GM19467 (cell line): ENCODE results near the gene JUND.

Experiments used
- ATAC-seq: cut with Tn5 transposase; IDR thresholded peaks from one replicate; pipeline ENCODE4 v1.9.1; 2021; ENCODE audit warnings: mild to moderate bottlenecking, moderate library complexity; ENCODE audit not compliant: unreplicated experiment

The JUND gene

DNA sequence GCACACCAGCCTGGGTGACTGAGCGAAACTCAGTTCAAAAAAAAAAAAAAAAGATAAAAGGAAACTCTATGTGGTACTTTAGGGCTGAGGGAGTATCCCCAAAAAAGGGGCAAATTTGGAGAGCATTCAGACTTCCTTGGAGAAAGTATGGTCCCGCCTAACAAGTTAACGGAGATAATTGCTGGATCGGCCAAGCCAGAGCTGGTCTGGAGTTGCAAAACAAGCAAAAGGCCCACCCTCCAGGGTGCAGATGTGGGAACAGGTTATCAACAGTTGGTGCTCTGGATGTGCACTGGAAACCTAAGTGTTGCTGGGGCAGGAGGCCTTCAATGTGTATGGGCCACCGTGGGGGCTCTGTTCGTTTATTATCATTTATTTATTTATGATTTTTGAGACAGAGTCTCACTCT is 10.0 kb downstream of the JUND start:
- ATAC-seq, result no peak

GRCh38 chr19:18270326-18270725 is 11.1 kb downstream of the JUND start:
- ATAC-seq, result no peak

DNA sequence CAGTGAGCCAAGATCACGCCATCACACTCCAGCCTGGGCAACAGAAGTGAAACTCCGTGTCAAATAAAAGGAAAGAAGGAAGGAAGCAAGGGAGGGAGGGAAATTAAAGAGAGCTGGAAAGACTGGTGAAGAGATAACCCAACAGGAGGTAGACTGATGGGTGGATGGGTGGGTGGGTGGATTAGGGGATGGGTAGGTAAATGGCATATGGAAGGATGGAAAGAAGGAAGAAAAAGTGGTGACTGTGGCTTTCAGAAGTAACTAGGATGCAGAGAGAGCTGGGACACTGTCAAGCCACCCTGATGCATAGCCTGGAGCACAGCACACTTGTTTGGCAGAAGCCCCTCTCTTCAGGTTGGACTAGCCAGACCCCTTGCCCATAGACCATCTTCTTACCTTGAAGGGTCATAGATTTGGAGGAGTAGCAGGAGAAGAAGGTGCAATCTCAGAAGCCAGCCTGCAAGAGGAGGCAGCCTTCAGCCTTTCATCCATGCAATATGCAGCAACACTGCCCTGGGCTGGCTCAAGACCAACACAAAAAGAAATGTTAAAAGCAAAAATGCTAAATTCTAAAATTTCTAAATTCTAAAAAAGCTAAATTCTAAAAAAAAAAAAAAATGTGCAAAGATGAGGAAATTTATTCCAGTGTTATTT is 12.2 kb downstream of the JUND start:
- ATAC-seq, result no peak

DNA sequence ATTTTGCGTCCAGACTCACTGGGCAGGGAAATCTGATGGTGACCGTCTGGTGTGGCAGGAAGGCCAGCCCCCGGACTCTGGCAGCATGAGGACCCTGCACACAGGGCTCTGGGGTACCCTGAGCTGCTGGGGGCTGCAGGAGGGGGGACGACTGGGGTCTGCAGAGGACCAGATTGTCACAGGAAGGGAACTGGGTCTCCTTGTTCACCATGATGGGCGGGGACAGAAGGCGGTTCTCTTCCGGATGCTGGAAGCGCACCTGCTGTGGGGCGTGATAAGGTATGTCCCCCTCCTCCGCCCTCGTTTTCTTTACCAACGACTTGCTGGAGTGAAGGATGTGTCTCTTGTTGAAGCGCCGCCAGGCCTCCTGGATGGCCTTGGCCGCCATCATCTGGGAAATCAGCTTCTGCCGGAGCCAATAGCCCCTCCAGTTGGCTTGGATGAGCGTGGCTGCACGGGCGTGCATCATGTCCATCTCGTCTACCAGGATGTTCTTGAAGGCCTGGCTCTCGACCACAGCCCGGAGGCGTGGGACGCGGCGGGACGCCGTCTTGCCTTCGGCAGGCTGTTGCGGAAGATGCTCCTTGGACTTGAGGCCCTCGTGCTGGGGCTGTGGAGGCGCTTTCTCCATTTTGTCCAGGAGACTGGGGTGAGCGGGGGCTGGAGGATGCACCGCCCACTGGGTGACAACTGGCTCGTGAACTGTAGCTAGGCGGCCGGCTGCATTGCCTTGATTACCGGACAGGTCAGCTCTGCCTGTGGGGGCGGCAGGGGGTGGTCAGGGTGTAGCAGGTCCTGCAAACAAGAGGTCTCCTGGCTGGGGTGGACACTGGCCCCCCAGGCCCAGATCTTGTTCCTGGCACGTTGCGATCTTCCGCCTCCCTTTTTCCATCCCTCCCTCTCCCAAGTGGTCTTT is 14.4 kb downstream of the JUND start:
- no peak for ATAC-seq

DNA sequence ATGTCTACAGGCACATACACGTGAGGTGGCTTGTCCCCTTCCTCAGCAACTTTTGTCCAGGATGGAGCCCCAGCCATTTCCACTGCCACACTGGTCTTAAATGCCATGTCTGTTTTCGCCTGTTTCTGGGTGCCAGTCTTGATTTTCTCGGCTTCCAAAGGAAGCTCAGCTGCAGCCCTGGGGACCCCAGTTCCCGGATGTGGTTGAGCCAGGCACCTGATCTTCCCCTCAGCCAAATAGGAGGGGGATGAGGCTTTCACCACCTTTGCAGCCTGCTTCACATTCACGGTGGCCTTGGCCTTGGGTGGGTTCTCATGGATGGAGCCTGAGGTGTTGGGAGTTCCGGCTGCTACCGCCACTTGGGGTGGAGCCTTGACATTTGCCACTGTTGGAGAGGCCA is 15.8 kb downstream of the JUND start:
- no peak for ATAC-seq

DNA sequence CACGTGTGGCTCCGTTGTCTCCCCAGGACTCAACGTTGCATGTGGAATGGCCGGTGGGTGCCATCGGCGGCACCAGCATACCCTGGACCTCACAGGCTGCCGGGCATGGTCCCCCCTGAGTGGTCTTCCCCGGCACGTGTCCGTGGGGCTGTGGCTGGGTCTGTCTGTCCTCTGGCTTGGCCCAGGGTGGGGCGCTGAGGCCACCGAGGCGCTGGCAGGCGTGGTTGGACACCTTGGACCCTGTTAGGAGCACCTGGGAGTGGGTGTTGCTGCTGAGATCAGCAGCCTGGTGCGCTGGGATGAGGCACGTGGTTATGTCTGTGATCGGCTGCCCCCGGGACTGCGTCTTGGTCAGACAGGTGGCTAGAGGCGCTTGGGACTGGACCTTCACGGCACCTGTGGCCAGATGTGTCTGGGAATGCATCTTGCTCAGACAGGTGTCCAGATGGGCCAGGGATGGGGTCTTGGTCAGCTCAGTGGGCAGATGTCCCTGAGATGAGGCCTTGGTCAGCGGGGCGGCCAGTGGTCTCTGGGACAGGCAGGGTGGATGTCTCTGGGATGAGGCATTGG is 16.4 kb downstream of the JUND start:
- no peak for ATAC-seq

- ATAC-seq, result no peak
These were observed 17.1 kb downstream of the JUND start for GRCh38 chr19:18264137-18264854.

DNA sequence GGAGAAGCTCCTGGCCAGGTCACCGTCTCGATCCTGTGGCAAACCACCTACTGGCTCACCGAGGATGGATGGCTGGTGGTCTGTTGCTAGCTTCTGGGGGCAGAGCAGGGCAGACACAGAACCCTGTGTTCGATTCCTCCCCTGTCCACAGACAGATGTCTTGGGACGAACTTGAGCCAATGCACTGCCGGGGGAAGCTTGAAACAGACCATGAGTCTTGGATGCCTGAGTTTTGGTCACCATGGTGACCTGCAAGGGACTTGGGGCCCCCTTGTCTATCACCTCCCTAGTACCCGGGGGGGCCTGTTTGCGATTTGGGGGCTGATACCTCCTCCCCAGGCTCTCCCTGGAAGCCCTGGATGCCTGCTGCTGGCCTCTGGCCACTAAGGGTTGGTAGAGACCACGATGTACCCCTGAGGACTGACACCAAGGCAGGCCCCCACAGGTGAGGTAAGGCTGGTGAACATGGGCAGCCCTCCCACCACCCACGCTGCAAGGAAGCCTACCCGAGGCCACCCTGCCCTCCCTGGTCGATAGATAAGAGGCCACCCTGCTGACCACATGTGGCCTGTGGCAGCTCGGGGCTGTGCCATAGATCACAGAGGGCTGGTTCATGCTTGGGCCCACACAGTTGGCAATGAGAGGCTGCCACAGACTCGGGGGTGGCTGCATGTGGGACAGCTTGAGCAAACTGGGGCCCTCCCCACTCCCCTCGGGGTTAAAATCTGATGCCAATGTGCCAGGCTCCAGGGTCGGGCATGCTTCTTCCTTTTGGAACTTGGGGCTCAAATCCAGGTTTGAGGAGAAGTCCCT is 17.9 kb downstream of the JUND start:
- ATAC-seq, result no peak

DNA sequence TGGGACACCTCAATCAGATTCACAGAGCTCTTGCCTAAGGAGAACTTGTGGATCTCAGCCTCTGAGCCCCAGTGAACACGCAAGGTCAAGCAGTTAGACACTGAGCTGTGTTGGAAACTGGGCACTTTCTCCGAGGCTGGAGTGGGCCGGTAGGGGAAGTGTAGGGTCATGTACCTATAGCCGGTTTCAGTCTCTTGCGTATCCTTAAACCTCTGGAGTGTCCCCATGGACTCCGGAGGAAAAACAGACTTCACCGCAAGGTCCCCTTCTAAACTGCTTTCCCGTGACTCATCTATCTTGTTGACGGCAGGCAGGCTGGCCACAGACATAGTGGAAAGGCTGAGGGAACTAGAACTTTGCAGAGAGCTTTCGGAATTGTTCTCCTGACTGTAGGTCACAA is 18.5 kb downstream of the JUND start:
- ATAC-seq, result no peak

- ATAC-seq, result no peak
These were observed 19.3 kb downstream of the JUND start for GRCh38 chr19:18262144-18262543.

- ATAC-seq, result no peak
These were observed 19.9 kb downstream of the JUND start for GRCh38 chr19:18261474-18261873.

GRCh38 chr19:18259893-18260292 is 21.5 kb downstream of the JUND start:
- no peak for ATAC-seq

DNA sequence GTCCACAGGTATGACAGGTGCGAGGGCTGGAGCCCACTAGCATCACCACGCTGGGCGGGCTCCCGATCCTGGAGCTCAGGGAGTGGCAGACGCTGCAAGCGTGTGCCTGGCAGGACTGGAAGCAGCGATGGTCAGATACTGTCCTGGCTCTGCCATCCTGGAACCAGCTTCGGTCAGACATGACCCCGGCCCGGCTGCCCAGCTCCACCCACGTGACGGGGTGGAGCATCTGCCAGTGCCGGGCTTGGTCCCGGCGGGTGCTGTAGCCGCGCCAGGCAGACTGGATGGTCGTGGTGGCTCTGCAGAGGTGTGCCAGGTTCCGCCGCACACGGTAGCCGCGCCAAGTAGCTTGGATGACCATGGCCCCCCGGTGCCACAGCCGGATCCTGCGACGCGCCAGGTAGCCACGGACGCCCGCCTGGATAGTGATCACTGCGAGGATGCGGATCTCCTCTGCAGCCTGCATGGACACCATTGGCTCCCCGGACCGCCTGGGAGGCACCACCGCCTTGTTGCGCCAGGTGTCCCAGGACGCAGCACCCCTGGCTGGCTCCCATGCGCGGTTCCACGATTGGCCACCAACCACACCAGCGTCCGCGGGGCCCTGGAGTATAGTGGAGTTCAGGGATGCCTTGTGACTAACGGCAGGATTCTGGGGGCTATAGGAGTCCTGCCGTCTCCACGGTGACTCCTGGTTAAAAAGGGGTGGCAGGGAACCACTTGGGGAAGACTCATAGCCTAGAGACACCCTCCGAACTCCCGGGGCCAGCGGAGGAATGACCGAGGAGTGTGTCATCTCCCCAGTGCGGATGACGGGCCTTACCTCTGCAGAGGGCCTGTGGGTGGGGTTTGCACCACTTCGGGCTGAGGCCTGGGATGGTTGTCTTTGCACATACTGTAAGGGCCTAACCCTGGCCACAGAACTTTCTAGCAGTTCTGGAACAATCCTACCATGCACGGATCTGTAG is 23.6 kb downstream of the JUND start:
- ATAC-seq, result no peak

DNA sequence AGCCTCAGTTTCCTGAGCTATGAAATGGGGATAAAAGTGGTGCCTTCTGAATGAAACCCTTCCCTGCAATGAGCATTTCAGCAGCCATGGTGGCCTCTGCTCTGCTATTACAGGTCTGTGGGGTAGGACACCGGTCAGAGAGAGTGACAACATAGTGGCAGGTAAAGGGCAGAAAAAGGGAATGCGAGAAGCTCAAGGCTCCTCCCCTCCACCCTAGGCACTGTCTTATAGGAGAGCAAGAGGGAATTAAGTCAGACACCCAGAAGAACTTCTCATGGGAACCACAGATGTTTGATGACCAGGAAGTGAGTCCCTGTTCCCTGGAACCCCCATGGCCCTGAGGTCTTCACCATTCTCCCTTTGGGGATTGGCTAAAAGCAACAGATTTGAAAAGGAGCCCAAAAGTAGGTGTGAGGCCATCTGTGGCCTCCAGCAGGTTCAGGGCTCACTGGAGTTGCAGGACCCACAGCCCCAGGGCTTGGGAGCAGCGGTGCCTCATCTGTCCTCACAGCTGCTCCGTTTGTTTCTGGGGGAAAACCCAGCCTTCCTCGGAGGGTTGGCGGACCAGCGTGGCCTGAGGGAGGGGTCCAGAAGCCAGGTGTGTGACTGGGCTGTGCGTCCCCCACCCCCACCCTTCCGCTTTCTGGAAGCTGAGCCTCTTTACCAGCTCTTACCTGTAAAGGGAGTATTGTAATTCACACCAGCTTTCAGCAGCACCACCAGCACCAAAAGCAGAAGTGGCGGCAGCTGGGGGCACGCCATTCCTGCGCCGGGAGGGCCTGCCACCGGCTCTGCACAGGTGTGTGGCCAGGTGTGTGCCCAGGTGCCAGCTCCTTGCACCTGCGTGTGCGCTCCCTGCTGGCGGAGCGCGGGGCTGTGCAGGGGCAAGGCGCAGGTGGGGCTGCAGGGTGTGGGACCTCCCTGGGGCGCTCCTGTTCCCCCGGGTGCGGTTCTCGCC is 26.6 kb downstream of the JUND start:
- no peak for ATAC-seq

GRCh38 chr19:18253716-18254115 is 27.7 kb downstream of the JUND start:
- no peak for ATAC-seq

- no peak for ATAC-seq
These were observed 28.3 kb downstream of the JUND start for GRCh38 chr19:18253130-18253529.

GRCh38 chr19:18252370-18252717 is 29.1 kb downstream of the JUND start:
- ATAC-seq, result no peak

DNA sequence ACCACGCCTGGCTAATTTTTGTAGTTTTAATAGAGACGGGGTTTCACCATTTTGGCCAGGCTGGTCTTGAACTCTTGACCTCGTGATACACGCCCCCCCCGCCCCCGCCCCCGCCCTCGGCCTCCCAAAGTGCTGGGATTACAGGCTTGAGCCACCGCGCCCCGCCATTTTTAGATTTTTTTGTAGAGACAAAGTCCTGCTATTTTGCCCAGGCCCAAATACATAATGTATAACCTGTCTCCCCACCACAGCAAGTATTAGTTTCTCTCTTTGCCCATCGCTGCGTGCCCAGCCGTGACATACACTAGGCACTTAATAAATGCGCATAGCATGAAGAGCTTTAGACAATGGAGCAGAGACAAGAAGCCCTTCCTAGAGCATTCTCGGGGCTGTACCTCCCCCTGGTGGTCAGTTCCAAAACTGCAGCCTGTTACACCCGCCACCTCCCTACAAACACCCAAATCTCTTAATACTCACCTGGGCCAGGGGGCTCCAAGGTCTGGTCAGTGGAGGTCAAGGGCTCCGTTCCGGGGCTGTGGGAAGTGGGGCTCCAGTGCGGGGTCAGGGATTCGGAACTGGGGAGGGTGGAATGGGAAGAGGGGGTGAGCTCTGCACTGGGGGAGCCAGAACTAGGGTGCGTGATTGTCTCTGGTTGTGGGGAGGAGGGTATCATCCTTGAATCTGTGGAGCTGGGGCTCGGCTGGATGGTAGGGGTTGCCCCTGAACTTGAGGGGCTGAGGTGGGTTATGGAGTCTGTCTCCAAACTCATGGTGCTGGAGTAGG is 29.6 kb downstream of the JUND start:
- ATAC-seq, result no peak
